ENCODE results near the gene ZNF816. TPM values are rescaled to one million over a fixed set of nuclear protein-coding genes. Genes with fewer than 3 reads are reported as not detected.
"Not testable (repeated sequence)": the region's sequence is repeated elsewhere in the genome, so short reads cannot be mapped to it uniquely, and the experiment has no call there.

The ZNF816 gene
- polyA plus RNA-seq, 1 donor, result 14.5 TPM

GRCh38 chr19:52995711-52996110 lies 33.0 kb upstream of the ZNF816 start:
- Histone ChIP-seq H3K4me1 (ENCODE audit: control insufficient read depth, insufficient read depth, low read length) (peaks cover 4% of the 10 kb centered on the region), H3K27me3 (ENCODE audit: control insufficient read depth, insufficient read depth, low read length) (peaks cover 3% of the 10 kb centered on the region), H3K27ac (ENCODE audit: low read length) (no peak overlapping the region), H3K4me3 (ENCODE audit: low read length) (no peak overlapping the region), H3K9me3 (ENCODE audit: control insufficient read depth, low read depth, low read length) (peaks cover 9% of the 10 kb centered on the region), H3K36me3 (ENCODE audit: control insufficient read depth, insufficient read depth, low read length) (no peaks in the 10 kb centered on the region)
- WGBS (ENCODE audit: insufficient coverage, low lambda C conversion rate), result 100% methylated on average over 1 of the region's 7 CpGs
- DNase-seq, result no peak

- peak; percentile 53 to 74 for DNase-seq
- no CpG with 5 or more reads among the region's 50 CpGs for WGBS (ENCODE audit: insufficient coverage, low lambda C conversion rate)
- peaks cover 4% of the 10 kb centered on the region for H3K36me3 ChIP-seq (ENCODE audit: control insufficient read depth, insufficient read depth, low read length)
- H3K27me3 ChIP-seq (ENCODE audit: control insufficient read depth, insufficient read depth, low read length), result peaks cover 3% of the 10 kb centered on the region
- peak overlapping the region; percentile 83 for H3K27ac ChIP-seq (ENCODE audit: low read length)
- peak overlapping the region; percentile 64 for H3K4me3 ChIP-seq (ENCODE audit: low read length)
- H3K4me1 ChIP-seq (ENCODE audit: control insufficient read depth, insufficient read depth, low read length), result peaks cover 4% of the 10 kb centered on the region
- peaks cover 9% of the 10 kb centered on the region for H3K9me3 ChIP-seq (ENCODE audit: control insufficient read depth, low read depth, low read length)
These were observed 30.9 kb upstream of the ZNF816 start for GRCh38 chr19:52993342-52994178.

GRCh38 chr19:52992109-52993004 lies 29.7 kb upstream of the ZNF816 start:
- H3K4me1 ChIP-seq (ENCODE audit: control insufficient read depth, insufficient read depth, low read length), result peaks cover 4% of the 10 kb centered on the region
- peak overlapping the region; percentile 64 for H3K4me3 ChIP-seq (ENCODE audit: low read length)
- peak; percentile 23 to 36 for DNase-seq
- WGBS (ENCODE audit: insufficient coverage, low lambda C conversion rate), result 58% methylated on average over 5 of the region's 26 CpGs
- H3K9me3 ChIP-seq (ENCODE audit: control insufficient read depth, low read depth, low read length), result peaks cover 4% of the 10 kb centered on the region
- peaks cover 4% of the 10 kb centered on the region for H3K36me3 ChIP-seq (ENCODE audit: control insufficient read depth, insufficient read depth, low read length)
- no peaks in the 10 kb centered on the region for H3K27me3 ChIP-seq (ENCODE audit: control insufficient read depth, insufficient read depth, low read length)
- no peak overlapping the region for H3K27ac ChIP-seq (ENCODE audit: low read length)

- Histone ChIP-seq H3K9me3 (ENCODE audit: control insufficient read depth, low read depth, low read length) (no peaks in the 10 kb centered on the region), H3K4me1 (ENCODE audit: control insufficient read depth, insufficient read depth, low read length) (peaks cover 4% of the 10 kb centered on the region), H3K36me3 (ENCODE audit: control insufficient read depth, insufficient read depth, low read length) (peaks cover 4% of the 10 kb centered on the region), H3K27ac (ENCODE audit: low read length) (no peak overlapping the region), H3K4me3 (ENCODE audit: low read length) (no peak overlapping the region), H3K27me3 (ENCODE audit: control insufficient read depth, insufficient read depth, low read length) (no peaks in the 10 kb centered on the region)
- no CpG with 5 or more reads among the region's 2 CpGs for WGBS (ENCODE audit: insufficient coverage, low lambda C conversion rate)
- DNase-seq, result no peak
These were observed 28.8 kb upstream of the ZNF816 start for GRCh38 chr19:52991484-52991883.

GRCh38 chr19:52990759-52991418 lies 28.2 kb upstream of the ZNF816 start:
- Histone ChIP-seq H3K9me3 (ENCODE audit: control insufficient read depth, low read depth, low read length) (no peaks in the 10 kb centered on the region), H3K4me1 (ENCODE audit: control insufficient read depth, insufficient read depth, low read length) (peaks cover 4% of the 10 kb centered on the region), H3K27ac (ENCODE audit: low read length) (no peak overlapping the region), H3K27me3 (ENCODE audit: control insufficient read depth, insufficient read depth, low read length) (no peaks in the 10 kb centered on the region), H3K4me3 (ENCODE audit: low read length) (no peak overlapping the region), H3K36me3 (ENCODE audit: control insufficient read depth, insufficient read depth, low read length) (peaks cover 8% of the 10 kb centered on the region)
- WGBS (ENCODE audit: insufficient coverage, low lambda C conversion rate), result 100% methylated on average over 4 of the region's 16 CpGs
- no peak for DNase-seq

GRCh38 chr19:52988506-52988905 lies 25.8 kb upstream of the ZNF816 start:
- peaks cover 17% of the 10 kb centered on the region for H3K36me3 ChIP-seq (ENCODE audit: control insufficient read depth, insufficient read depth, low read length)
- no peak overlapping the region for H3K4me3 ChIP-seq (ENCODE audit: low read length)

GRCh38 chr19:52987221-52987620 lies 24.5 kb upstream of the ZNF816 start:
- WGBS (ENCODE audit: insufficient coverage, low lambda C conversion rate), result 100% methylated on average over 1 of the region's 4 CpGs
- DNase-seq, result no peak
- H3K4me3 ChIP-seq (ENCODE audit: low read length), result no peak overlapping the region
- H3K27ac ChIP-seq (ENCODE audit: low read length), result no peak overlapping the region
- no peaks in the 10 kb centered on the region for H3K27me3 ChIP-seq (ENCODE audit: control insufficient read depth, insufficient read depth, low read length)
- peaks cover 4% of the 10 kb centered on the region for H3K9me3 ChIP-seq (ENCODE audit: control insufficient read depth, low read depth, low read length)
- peaks cover 17% of the 10 kb centered on the region for H3K36me3 ChIP-seq (ENCODE audit: control insufficient read depth, insufficient read depth, low read length)
- H3K4me1 ChIP-seq (ENCODE audit: control insufficient read depth, insufficient read depth, low read length), result peaks cover under 1% of the 10 kb centered on the region

More at GRCh38 chr19:52988506-52988905, 25.8 kb upstream of the ZNF816 start:
- Histone ChIP-seq H3K4me1 (ENCODE audit: control insufficient read depth, insufficient read depth, low read length) (peaks cover 4% of the 10 kb centered on the region), H3K27me3 (ENCODE audit: control insufficient read depth, insufficient read depth, low read length) (no peaks in the 10 kb centered on the region), H3K27ac (ENCODE audit: low read length) (no peak overlapping the region), H3K9me3 (ENCODE audit: control insufficient read depth, low read depth, low read length) (peaks cover 4% of the 10 kb centered on the region)
- DNase-seq, result no peak
- no CpG with 5 or more reads among the region's 5 CpGs for WGBS (ENCODE audit: insufficient coverage, low lambda C conversion rate)

- not testable (repeated sequence) for H3K27me3 ChIP-seq (ENCODE audit: control insufficient read depth, insufficient read depth, low read length); H3K9me3 ChIP-seq (ENCODE audit: control insufficient read depth, low read depth, low read length); H3K4me1 ChIP-seq (ENCODE audit: control insufficient read depth, insufficient read depth, low read length); H3K4me3 ChIP-seq (ENCODE audit: low read length); DNase-seq; H3K27ac ChIP-seq (ENCODE audit: low read length)
- peaks cover 12% of the 10 kb centered on the region for H3K36me3 ChIP-seq (ENCODE audit: control insufficient read depth, insufficient read depth, low read length)
- WGBS (ENCODE audit: insufficient coverage, low lambda C conversion rate), result no CpG with 5 or more reads among the region's 3 CpGs
These were observed 20.5 kb upstream of the ZNF816 start for GRCh38 chr19:52983167-52983566.

GRCh38 chr19:52981329-52981728 lies 18.6 kb upstream of the ZNF816 start:
- Histone ChIP-seq H3K4me1 (ENCODE audit: control insufficient read depth, insufficient read depth, low read length) (no peaks in the 10 kb centered on the region), H3K9me3 (ENCODE audit: control insufficient read depth, low read depth, low read length) (peaks cover 4% of the 10 kb centered on the region), H3K36me3 (ENCODE audit: control insufficient read depth, insufficient read depth, low read length) (peaks cover 12% of the 10 kb centered on the region), H3K4me3 (ENCODE audit: low read length) (no peak overlapping the region), H3K27ac (ENCODE audit: low read length) (no peak overlapping the region), H3K27me3 (ENCODE audit: control insufficient read depth, insufficient read depth, low read length) (no peaks in the 10 kb centered on the region)
- WGBS (ENCODE audit: insufficient coverage, low lambda C conversion rate), result no CpG with 5 or more reads among the region's 4 CpGs
- no peak for DNase-seq

GRCh38 chr19:52967772-52968171 lies 5.1 kb upstream of the ZNF816 start:
- no peak for DNase-seq
- Histone ChIP-seq H3K9me3 (ENCODE audit: control insufficient read depth, low read depth, low read length) (peaks cover 3% of the 10 kb centered on the region), H3K27me3 (ENCODE audit: control insufficient read depth, insufficient read depth, low read length) (no peaks in the 10 kb centered on the region), H3K4me1 (ENCODE audit: control insufficient read depth, insufficient read depth, low read length) (peaks cover 4% of the 10 kb centered on the region), H3K36me3 (ENCODE audit: control insufficient read depth, insufficient read depth, low read length) (peaks cover 3% of the 10 kb centered on the region), H3K4me3 (ENCODE audit: low read length) (no peak overlapping the region), H3K27ac (ENCODE audit: low read length) (no peak overlapping the region)
- WGBS (ENCODE audit: insufficient coverage, low lambda C conversion rate), result 93% methylated on average over 2 of the region's 2 CpGs
